ENCODE results near the gene SNX6. TPM values are rescaled to one million over a fixed set of nuclear protein-coding genes. Genes with fewer than 3 reads are reported as not detected.
A peak's percentile ranks its signal among the peaks of the same experiment; 100 is the strongest.

SNX6 gene
- 91.6 and 95.1 TPM in 2 replicates for total RNA-seq
- polyA plus RNA-seq = 69.3 and 120 TPM in 2 replicates
- polyA plus RNA-seq (2011; cell fraction: cytosol; rRNA removed) = 69.3 and 136 TPM in 2 replicates
- polyA plus RNA-seq (2011; cell fraction: nucleus; rRNA removed) = 52.5 and 90.6 TPM in 2 replicates
- 92.0 and 153 TPM in 2 replicates for polyA plus RNA-seq (2012)
- polyA minus RNA-seq = 28.1 and 35.5 TPM in 2 replicates
- polyA minus RNA-seq (2011; cell fraction: cytosol; rRNA and poly(A)+ RNA removed) = 18.3 TPM
- polyA minus RNA-seq (2011; cell fraction: nucleus; rRNA and poly(A)+ RNA removed) = 27.8 and 33.3 TPM in 2 replicates
- Bru-seq, nascent RNA = percentile 83 among the genes with signal in this experiment
- percentile 89 among the genes with signal in this experiment for BruChase-seq, experiment 1, labeled RNA remaining after a 6-hour chase
- BruChase-seq, experiment 2, labeled RNA remaining after a 2-hour chase = percentile 82 among the genes with signal in this experiment
- long read RNA-seq, transcript SNX6-201 (14 exons, 2,001 nt) = major isoform, 264 of 344 reads
- long read RNA-seq, transcript SNX6-202 (13 exons, 3,398 nt) = minor isoform, 21 of 344 reads
- long read RNA-seq, partial matches to known transcripts = 11 of 344 reads
- long read RNA-seq, other reads (novel, unspliced or antisense) = 48 of 344 reads

GRCh38 chr14:34629657-34630529, at the start of gene SNX6:
SNX6 (minus strand) TSS chr14:34630148; CDS start chr14:34630116, 32 bp downstream.
- Histone ChIP-seq H3K4me1 (ENCODE audit: control insufficient read depth, extremely low read depth, insufficient read depth, low read length) (peaks cover 12% of the 10 kb centered on the region), H3K9me1 (replicated peaks; ENCODE audit: control insufficient read depth, extremely low read depth, insufficient read depth, low read length) (no peaks in the 10 kb centered on the region), H3K4me3 (replicated peaks in 1 of 3; ENCODE audit: insufficient read depth in 1 of 3, low read depth in 1 of 3, low read length in 3 of 3) (peak within 1 kb of the TSS; percentile 80 to 100 (median 84)), H3K4me2 (ENCODE audit: insufficient read depth, low read length) (peak within 1 kb of the TSS; percentile 87), H4K20me1 (replicated peaks; ENCODE audit: control insufficient read depth, extremely low read depth, insufficient read depth, low read length) (no peaks in the 10 kb centered on the region), H3K79me2 (ENCODE audit: control insufficient read depth, insufficient read depth, low read length) (peaks cover 46% of the 10 kb centered on the region), H3K27me3 (ENCODE audit: control insufficient read depth in 2 of 2, insufficient read depth in 2 of 2, low read length in 2 of 2) (no peaks in the 10 kb centered on the region), H2AFZ (ENCODE audit: low read depth, low read length) (peak within 1 kb of the TSS; percentile 98), H3K9me3 (replicated peaks; ENCODE audit: control insufficient read depth, insufficient read depth, low read length) (no peaks in the 10 kb centered on the region), H3K9ac (replicated peaks; ENCODE audit: extremely low read depth, insufficient read depth, low read length) (peak within 1 kb of the TSS; percentile 95), H3K36me3 (ENCODE audit: control insufficient read depth in 2 of 2, extremely low read depth in 1 of 2, insufficient read depth in 2 of 2, low read length in 2 of 2) (no peaks in the 10 kb centered on the region), H3K27ac (ENCODE audit: insufficient read depth, low read depth, low read length) (peak within 1 kb of the TSS; percentile 79)
- ChIA-PET POLR2A (no interaction called here), CTCF (no interaction called here)
- peak; percentile 66 for FAIRE-seq
- TF ChIP-seq POLR2A (IDR thresholded peaks at IDR 0.05; ENCODE audit: low read depth, low read length) (peak; percentile 75), POLR2AphosphoS5 (IDR thresholded peaks at IDR 0.05; ENCODE audit: insufficient read depth, low read depth, low read length) (peak; percentile 85), GATA2 (IDR thresholded peaks at IDR 0.05; ENCODE audit: insufficient read depth, insufficient read length, low read depth, low read length) (no peak)
- peak; percentile 77 for DNase-seq (ENCODE audit: low read depth, low spot score)
- no TSS peak for BruUV-seq (replicated peaks)
- intact Hi-C loops (cut with micrococcal nuclease) = loop anchor here (1.0 to 5.0 kb wide), 4 partner anchors 19 to 492 kb away; partner anchors contain the start of genes PPP2R3C and PRORP
- dilution Hi-C loops (cut with MboI; ENCODE audit: extremely low pct_ligation_motif_present, low sequenced_read_pairs) = no loop called here

DNA sequence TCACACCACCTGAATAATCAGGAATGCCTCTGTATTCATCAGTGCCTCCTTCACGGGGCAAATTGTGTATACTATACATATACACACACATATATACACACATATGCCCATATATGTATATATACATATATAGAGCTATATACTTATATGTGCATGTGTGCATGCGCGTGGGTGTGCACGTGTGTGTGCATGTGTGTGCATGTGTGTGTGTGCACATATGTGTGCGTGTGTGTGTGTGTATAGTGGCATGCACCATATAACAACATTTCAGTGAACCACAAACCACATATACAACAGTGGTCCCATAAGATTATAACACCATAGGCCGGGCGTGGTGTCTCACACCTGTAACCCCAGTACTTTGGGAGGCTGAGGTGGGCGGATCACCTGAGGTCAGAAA, 48.8 kb upstream of the SNX6 start:
- intact Hi-C loops (cut with micrococcal nuclease) (loop anchor here (1.0 to 10.0 kb wide), 3 partner anchors 14 to 106 kb away; partner anchors contain the start of gene CFL2), dilution Hi-C loops (cut with MboI; ENCODE audit: extremely low pct_ligation_motif_present, low sequenced_read_pairs) (no loop called here)
- no peak for DNase-seq (ENCODE audit: low read depth, low spot score)

More for the DNA sequence above, 48.8 kb upstream of the SNX6 start:
- BruUV-seq (replicated peaks) = no TSS peak
- H3K9me3 ChIP-seq (replicated peaks; ENCODE audit: control insufficient read depth, insufficient read depth, low read length) = no peaks in the 10 kb centered on the region
- TF ChIP-seq CTCF (IDR thresholded peaks at IDR 0.05; ENCODE audit: extremely low read depth in 1 of 2, insufficient read depth in 1 of 2, low read depth in 1 of 2, low read length in 2 of 2) = no peak
- no peak for TF ChIP-seq JUN (IDR thresholded peaks at IDR 0.05; ENCODE audit: borderline replicate concordance, insufficient read depth, insufficient read length, low read depth)
- no peak for TF ChIP-seq FOS (IDR thresholded peaks at IDR 0.05; ENCODE audit: borderline replicate concordance, insufficient read depth, low read length)
- TF ChIP-seq EZH2 (IDR thresholded peaks at IDR 0.05; ENCODE audit: borderline replicate concordance, low read depth, low read length, severe bottlenecking) = no peak
- no peak for TF ChIP-seq GATA2 (IDR thresholded peaks at IDR 0.05; ENCODE audit: insufficient read depth, insufficient read length, low read depth, low read length)
- no peak for TF ChIP-seq MYC (IDR thresholded peaks at IDR 0.05; ENCODE audit: low read depth, low read length)
- no peak for TF ChIP-seq MAX (IDR thresholded peaks at IDR 0.05; ENCODE audit: insufficient read depth, insufficient read length)
- no peak for TF ChIP-seq POLR2AphosphoS5 (IDR thresholded peaks at IDR 0.05; ENCODE audit: insufficient read depth, low read depth, low read length)
- TF ChIP-seq POLR2A (IDR thresholded peaks at IDR 0.05; ENCODE audit: low read depth, low read length) = no peak
- ChIA-PET POLR2A (no interaction called here), CTCF (interaction anchor here (1.7 kb wide), 1 partner anchor 44 kb away, joined by 8 read pairs; no protein-coding TSS in a partner anchor)
- FAIRE-seq = no peak
- no peaks in the 10 kb centered on the region for H3K79me2 ChIP-seq (ENCODE audit: control insufficient read depth, insufficient read depth, low read length)
- no peaks in the 10 kb centered on the region for H3K36me3 ChIP-seq (ENCODE audit: control insufficient read depth in 2 of 2, extremely low read depth in 1 of 2, insufficient read depth in 2 of 2, low read length in 2 of 2)
- H2AFZ ChIP-seq (ENCODE audit: low read depth, low read length) = peak overlapping the region; percentile 87
- no peaks in the 10 kb centered on the region for H4K20me1 ChIP-seq (replicated peaks; ENCODE audit: control insufficient read depth, extremely low read depth, insufficient read depth, low read length)
- peaks cover 12% of the 10 kb centered on the region for H3K4me1 ChIP-seq (ENCODE audit: control insufficient read depth, extremely low read depth, insufficient read depth, low read length)
- H3K27me3 ChIP-seq (ENCODE audit: control insufficient read depth in 2 of 2, insufficient read depth in 2 of 2, low read length in 2 of 2) = no peaks in the 10 kb centered on the region
- no peak overlapping the region for H3K4me2 ChIP-seq (ENCODE audit: insufficient read depth, low read length)
- H3K4me3 ChIP-seq (replicated peaks in 1 of 3; ENCODE audit: insufficient read depth in 1 of 3, low read depth in 1 of 3, low read length in 3 of 3) = no peak overlapping the region
- peak overlapping the region; percentile 83 for H3K27ac ChIP-seq (ENCODE audit: insufficient read depth, low read depth, low read length)
- H3K9me1 ChIP-seq (replicated peaks; ENCODE audit: control insufficient read depth, extremely low read depth, insufficient read depth, low read length) = no peaks in the 10 kb centered on the region
- peak overlapping the region; percentile 72 for H3K9ac ChIP-seq (replicated peaks; ENCODE audit: extremely low read depth, insufficient read depth, low read length)

Measured in endothelial cell of umbilical vein (primary cell).